SK-N-SH (cell line): ENCODE results near the gene GPATCH1. TPM values are rescaled to one million over a fixed set of nuclear protein-coding genes. Genes with fewer than 3 reads are reported as not detected.

ENCODE experiments used
- CTCF ChIA-PET: fragments of 300-600, 350-600 bp; formaldehyde crosslinking; extraction: SDS; loops from one replicate; lab custom pipeline; 2021; lab: Yijun Ruan, JAX
- POLR2A ChIA-PET: fragments of 350-600 bp; sonication (Branson Sonifier 250); formaldehyde crosslinking; extraction: SDS; loops from one replicate; lab custom pipeline; 2020; ENCODE audit warnings: antibody characterized with exemption, inconsistent platforms; lab: Yijun Ruan, JAX
- DNase-seq: peaks from one replicate; pipeline ENCODE4 v3.0.0; 2012
- H2AFZ ChIP-seq: fragments of 200-600 bp; sonication (generic); 2 replicates; pipeline ENCODE4 v1.8.1; 2016; ENCODE audit warnings: antibody characterized with exemption, mild to moderate bottlenecking, low read depth
- H3F3A ChIP-seq: fragments of 200-600 bp; sonication (generic); replicated peaks from 2 replicates; pipeline ENCODE3; 2016; ENCODE audit warnings: antibody characterized with exemption, mild to moderate bottlenecking; ENCODE audit not compliant: insufficient read depth
- H3K27ac ChIP-seq, 2 experiments: fragments of 200-500 bp in 1 of 2; fragments of 200-600 bp in 1 of 2; sonication (Bioruptor generic) in 1 of 2; sonication (generic), shearing (Covaris generic) in 1 of 2; 2 replicates each; pipeline versions ENCODE4 v1.5.1 to v1.6.1; 2014 to 2016; ENCODE audit warnings: low read depth in 2 of 2, inconsistent platforms in 1 of 2, low read length in 1 of 2, mild to moderate bottlenecking in 1 of 2, mixed read lengths in 1 of 2
- H3K27me3 ChIP-seq: fragments of 200-600 bp; sonication (generic), shearing (Covaris generic); 2 replicates; pipeline ENCODE4 v1.6.1; 2016; ENCODE audit warnings: mixed run types; ENCODE audit not compliant: insufficient read depth
- H3K36me3 ChIP-seq, 2 experiments: fragments of 200-500 bp in 1 of 2; fragments of 200-600 bp in 1 of 2; sonication (Bioruptor generic) in 1 of 2; sonication (generic) in 1 of 2; replicated peaks in 1 of 2; 2 replicates each; pipeline versions ENCODE3 to v1.5.1; 2014 to 2016; ENCODE audit warnings: low read length in 1 of 2, mild to moderate bottlenecking in 1 of 2; ENCODE audit not compliant: insufficient read depth in 2 of 2, control insufficient read depth in 1 of 2
- H3K4me1 ChIP-seq, 2 experiments: fragments of 200-500 bp in 1 of 2; fragments of 200-600 bp in 1 of 2; sonication (Bioruptor generic) in 1 of 2; sonication (generic), shearing (Covaris generic) in 1 of 2; 2 replicates each; pipeline versions ENCODE4 v1.5.1 to v1.6.1; 2014 to 2016; ENCODE audit warnings: low read depth in 1 of 2, low read length in 1 of 2, mixed run types in 1 of 2; ENCODE audit not compliant: insufficient read depth in 2 of 2, control insufficient read depth in 1 of 2
- H3K4me2 ChIP-seq: fragments of 200-600 bp; sonication (generic), shearing (Covaris generic); 2 replicates; pipeline ENCODE4 v1.6.1; 2017; ENCODE audit warnings: mixed run types
- H3K4me3 ChIP-seq, 2 experiments: fragments of 200-500 bp in 1 of 2; fragments of 200-600 bp in 1 of 2; sonication (Bioruptor generic) in 1 of 2; sonication (generic), shearing (Covaris generic) in 1 of 2; 2 replicates each; pipeline versions ENCODE4 v1.5.1 to v1.8.1; 2014 to 2016; ENCODE audit warnings: low read depth in 2 of 2, inconsistent platforms in 1 of 2, low read length in 1 of 2, mild to moderate bottlenecking in 1 of 2, mixed read lengths in 1 of 2, moderate library complexity in 1 of 2
- H3K79me2 ChIP-seq: fragments of 200-600 bp; sonication (generic); 2 replicates; pipeline ENCODE4 v1.8.1; 2017; ENCODE audit warnings: mild to moderate bottlenecking; ENCODE audit not compliant: insufficient read depth
- H3K9ac ChIP-seq: fragments of 200-600 bp; sonication (generic); 2 replicates; pipeline ENCODE4 v1.6.1; 2017; ENCODE audit warnings: mixed run types
- H3K9me2 ChIP-seq: fragments of 200-600 bp; sonication (generic); 2 replicates; pipeline ENCODE4 v1.6.1; 2017; ENCODE audit warnings: mixed run types
- H3K9me3 ChIP-seq: fragments of 200-600 bp; sonication (generic); 2 replicates; pipeline ENCODE4 v1.6.1; 2017; ENCODE audit warnings: mixed run types, mild to moderate bottlenecking, moderate library complexity
- H4K20me1 ChIP-seq: fragments of 200-600 bp; sonication (generic); 2 replicates; pipeline ENCODE4 v1.6.1; 2017; ENCODE audit warnings: mild to moderate bottlenecking, mixed run types; ENCODE audit not compliant: insufficient read depth
- EP300 ChIP-seq, 2 experiments: IDR thresholded peaks; 2 replicates each; pipeline versions ENCODE4 v1.4.0 to v1.6.1; 2012; ENCODE audit warnings: borderline replicate concordance in 1 of 2, low read depth in 1 of 2, low read length in 1 of 2
- FOXJ3 ChIP-seq: sonication (generic); formaldehyde crosslinking; IDR thresholded peaks from 2 replicates; pipeline ENCODE4 v1.5.1; 2020; ENCODE audit warnings: mild to moderate bottlenecking, missing genetic modification reagents
- FOXM1 ChIP-seq: IDR thresholded peaks from 2 replicates; pipeline ENCODE4 v1.4.0; 2012; ENCODE audit warnings: low read depth, mild to moderate bottlenecking
- GATA2 ChIP-seq: sonication (generic); formaldehyde crosslinking; IDR thresholded peaks from 2 replicates; pipeline ENCODE4 v1.5.0; 2020; ENCODE audit warnings: mild to moderate bottlenecking, missing genetic modification reagents
- JUND ChIP-seq: IDR thresholded peaks from 2 replicates; pipeline ENCODE4 v1.4.0; 2012
- MEF2A ChIP-seq: IDR thresholded peaks from 2 replicates; pipeline ENCODE4 v1.4.0; 2012; ENCODE audit warnings: low read depth, borderline replicate concordance
- NFIC ChIP-seq: IDR thresholded peaks from 2 replicates; pipeline ENCODE4 v1.4.0; 2012; ENCODE audit warnings: borderline replicate concordance
- POLR2AphosphoS5 ChIP-seq: IDR thresholded peaks from 2 replicates; pipeline ENCODE4 v1.6.1; 2012; ENCODE audit warnings: low read depth, low read length
- RXRA ChIP-seq: IDR thresholded peaks from 2 replicates; pipeline ENCODE4 v1.4.0; 2012; ENCODE audit warnings: low read depth, mild to moderate bottlenecking, borderline replicate concordance
- SIN3A ChIP-seq: IDR thresholded peaks from 2 replicates; pipeline ENCODE4 v1.6.1; 2012; ENCODE audit warnings: low read depth, mild to moderate bottlenecking, low read length, moderate library complexity, borderline replicate concordance
- SMC3 ChIP-seq: IDR thresholded peaks from 2 replicates; pipeline ENCODE4 v1.6.1; 2012; ENCODE audit warnings: low read depth, low read length, improper control_type of control experiment
- TAF1 ChIP-seq: IDR thresholded peaks from 2 replicates; pipeline ENCODE4 v1.6.1; 2012; ENCODE audit warnings: low read depth, mild to moderate bottlenecking, low read length, moderate library complexity, borderline replicate concordance
- YY1 ChIP-seq: IDR thresholded peaks from 2 replicates; pipeline ENCODE4 v1.4.0; 2012; ENCODE audit warnings: low read depth, mild to moderate bottlenecking
- WGBS: methylation state at CpG from one replicate; pipeline ENCODE4 v1.1.6; 2017; ENCODE audit warnings: low lambda C conversion rate; 5-methylcytosine and 5-hydroxymethylcytosine counted together
- polyA plus RNA-seq, 3 experiments: library from polyadenylated mRNA; depleted of rRNA; stranded (reverse); fragments of >200 nt; gene quantifications; 2 replicates each; pipeline ENCODE4 v1.2.3, GENCODE V29; 2012
- TF ChIP-seq, protein P1 (sequence below): IDR thresholded peaks from 2 replicates; pipeline ENCODE4 v1.6.1; 2012; ENCODE audit warnings: mild to moderate bottlenecking, low read depth, low read length, moderate library complexity
- TF ChIP-seq, protein P2 (sequence below): fragments of 150-350 bp; IDR thresholded peaks from 2 replicates; pipeline ENCODE4 v1.6.1; 2016; ENCODE audit warnings: mild to moderate bottlenecking, low read depth, low read length
- TF ChIP-seq, protein P3 (sequence below): IDR thresholded peaks from 2 replicates; pipeline ENCODE4 v1.4.0; 2012; ENCODE audit warnings: low read depth, borderline replicate concordance
- TF ChIP-seq, protein P4 (sequence below): IDR thresholded peaks from 2 replicates; pipeline ENCODE4; 2012
- TF ChIP-seq, protein P5 (sequence below): IDR thresholded peaks from 2 replicates; pipeline ENCODE4 v1.4.0; 2012; ENCODE audit warnings: low read depth, borderline replicate concordance
- TF ChIP-seq, protein P6 (sequence below): IDR thresholded peaks from 2 replicates; pipeline ENCODE4 v1.4.0; 2012; ENCODE audit warnings: low read depth

Gene GPATCH1
- polyA plus RNA-seq, 1 of the 3 experiments (the other 2 are of a cell fraction): 5.9 TPM

DNA sequence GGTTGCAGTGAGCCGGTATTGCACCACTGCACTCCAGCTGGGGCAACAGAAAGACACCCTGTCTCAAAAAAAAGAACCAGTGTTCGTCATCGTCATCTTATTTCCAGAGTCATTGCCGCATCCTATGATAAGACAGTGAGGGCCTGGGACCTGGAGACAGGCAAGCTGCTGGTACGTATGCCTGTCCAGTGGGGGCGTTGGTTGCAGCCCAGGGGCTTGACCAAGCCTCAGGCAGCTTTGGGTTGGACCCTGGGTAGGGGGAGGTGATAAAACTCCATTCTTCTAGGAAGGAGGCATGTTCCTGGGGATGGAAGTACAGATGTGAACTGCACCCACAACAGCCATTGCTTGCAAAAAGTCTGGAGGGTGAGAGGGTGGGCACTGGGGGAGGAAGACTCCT is 66.6 kb downstream of the GPATCH1 start:
- Histone ChIP-seq H3K4me2 (no peak overlapping the region), H3K4me3 (no peak overlapping the region), H3K9me2 (no peaks in the 10 kb centered on the region), H4K20me1 (no peaks in the 10 kb centered on the region), H3K36me3 (no peaks in the 10 kb centered on the region), H3K27me3 (no peaks in the 10 kb centered on the region), H3F3A (no peaks in the 10 kb centered on the region), H2AFZ (no peak overlapping the region), H3K9ac (no peak overlapping the region), H3K79me2 (no peaks in the 10 kb centered on the region), H3K4me1 (no peaks in the 10 kb centered on the region), H3K27ac (no peak overlapping the region), H3K9me3 (no peaks in the 10 kb centered on the region)
- DNase-seq: no peak
- no peak for TF ChIP-seq TAF1
- TF ChIP-seq, protein P1, sequence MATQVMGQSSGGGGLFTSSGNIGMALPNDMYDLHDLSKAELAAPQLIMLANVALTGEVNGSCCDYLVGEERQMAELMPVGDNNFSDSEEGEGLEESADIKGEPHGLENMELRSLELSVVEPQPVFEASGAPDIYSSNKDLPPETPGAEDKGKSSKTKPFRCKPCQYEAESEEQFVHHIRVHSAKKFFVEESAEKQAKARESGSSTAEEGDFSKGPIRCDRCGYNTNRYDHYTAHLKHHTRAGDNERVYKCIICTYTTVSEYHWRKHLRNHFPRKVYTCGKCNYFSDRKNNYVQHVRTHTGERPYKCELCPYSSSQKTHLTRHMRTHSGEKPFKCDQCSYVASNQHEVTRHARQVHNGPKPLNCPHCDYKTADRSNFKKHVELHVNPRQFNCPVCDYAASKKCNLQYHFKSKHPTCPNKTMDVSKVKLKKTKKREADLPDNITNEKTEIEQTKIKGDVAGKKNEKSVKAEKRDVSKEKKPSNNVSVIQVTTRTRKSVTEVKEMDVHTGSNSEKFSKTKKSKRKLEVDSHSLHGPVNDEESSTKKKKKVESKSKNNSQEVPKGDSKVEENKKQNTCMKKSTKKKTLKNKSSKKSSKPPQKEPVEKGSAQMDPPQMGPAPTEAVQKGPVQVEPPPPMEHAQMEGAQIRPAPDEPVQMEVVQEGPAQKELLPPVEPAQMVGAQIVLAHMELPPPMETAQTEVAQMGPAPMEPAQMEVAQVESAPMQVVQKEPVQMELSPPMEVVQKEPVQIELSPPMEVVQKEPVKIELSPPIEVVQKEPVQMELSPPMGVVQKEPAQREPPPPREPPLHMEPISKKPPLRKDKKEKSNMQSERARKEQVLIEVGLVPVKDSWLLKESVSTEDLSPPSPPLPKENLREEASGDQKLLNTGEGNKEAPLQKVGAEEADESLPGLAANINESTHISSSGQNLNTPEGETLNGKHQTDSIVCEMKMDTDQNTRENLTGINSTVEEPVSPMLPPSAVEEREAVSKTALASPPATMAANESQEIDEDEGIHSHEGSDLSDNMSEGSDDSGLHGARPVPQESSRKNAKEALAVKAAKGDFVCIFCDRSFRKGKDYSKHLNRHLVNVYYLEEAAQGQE: no peak
- TF ChIP-seq EP300 (IDR thresholded peaks at IDR 0.05; ENCODE audit: borderline replicate concordance in 1 of 2, low read depth in 1 of 2, low read length in 1 of 2): no peak
- TF ChIP-seq, protein P2, sequence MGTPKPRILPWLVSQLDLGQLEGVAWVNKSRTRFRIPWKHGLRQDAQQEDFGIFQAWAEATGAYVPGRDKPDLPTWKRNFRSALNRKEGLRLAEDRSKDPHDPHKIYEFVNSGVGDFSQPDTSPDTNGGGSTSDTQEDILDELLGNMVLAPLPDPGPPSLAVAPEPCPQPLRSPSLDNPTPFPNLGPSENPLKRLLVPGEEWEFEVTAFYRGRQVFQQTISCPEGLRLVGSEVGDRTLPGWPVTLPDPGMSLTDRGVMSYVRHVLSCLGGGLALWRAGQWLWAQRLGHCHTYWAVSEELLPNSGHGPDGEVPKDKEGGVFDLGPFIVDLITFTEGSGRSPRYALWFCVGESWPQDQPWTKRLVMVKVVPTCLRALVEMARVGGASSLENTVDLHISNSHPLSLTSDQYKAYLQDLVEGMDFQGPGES: no peak
- TF ChIP-seq, protein P3, sequence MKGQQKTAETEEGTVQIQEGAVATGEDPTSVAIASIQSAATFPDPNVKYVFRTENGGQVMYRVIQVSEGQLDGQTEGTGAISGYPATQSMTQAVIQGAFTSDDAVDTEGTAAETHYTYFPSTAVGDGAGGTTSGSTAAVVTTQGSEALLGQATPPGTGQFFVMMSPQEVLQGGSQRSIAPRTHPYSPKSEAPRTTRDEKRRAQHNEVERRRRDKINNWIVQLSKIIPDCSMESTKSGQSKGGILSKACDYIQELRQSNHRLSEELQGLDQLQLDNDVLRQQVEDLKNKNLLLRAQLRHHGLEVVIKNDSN: no peak
- no peak for TF ChIP-seq SMC3
- TF ChIP-seq, protein P4, sequence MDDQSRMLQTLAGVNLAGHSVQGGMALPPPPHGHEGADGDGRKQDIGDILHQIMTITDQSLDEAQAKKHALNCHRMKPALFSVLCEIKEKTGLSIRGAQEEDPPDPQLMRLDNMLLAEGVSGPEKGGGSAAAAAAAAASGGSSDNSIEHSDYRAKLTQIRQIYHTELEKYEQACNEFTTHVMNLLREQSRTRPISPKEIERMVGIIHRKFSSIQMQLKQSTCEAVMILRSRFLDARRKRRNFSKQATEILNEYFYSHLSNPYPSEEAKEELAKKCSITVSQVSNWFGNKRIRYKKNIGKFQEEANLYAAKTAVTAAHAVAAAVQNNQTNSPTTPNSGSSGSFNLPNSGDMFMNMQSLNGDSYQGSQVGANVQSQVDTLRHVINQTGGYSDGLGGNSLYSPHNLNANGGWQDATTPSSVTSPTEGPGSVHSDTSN: no peak
- no peak for TF ChIP-seq FOXM1
- TF ChIP-seq SIN3A: no peak
- no peak for TF ChIP-seq POLR2AphosphoS5
- TF ChIP-seq MEF2A: no peak
- no peak for TF ChIP-seq RXRA
- no peak for TF ChIP-seq NFIC
- no peak for TF ChIP-seq JUND
- no peak for TF ChIP-seq FOXJ3
- TF ChIP-seq, protein P5, sequence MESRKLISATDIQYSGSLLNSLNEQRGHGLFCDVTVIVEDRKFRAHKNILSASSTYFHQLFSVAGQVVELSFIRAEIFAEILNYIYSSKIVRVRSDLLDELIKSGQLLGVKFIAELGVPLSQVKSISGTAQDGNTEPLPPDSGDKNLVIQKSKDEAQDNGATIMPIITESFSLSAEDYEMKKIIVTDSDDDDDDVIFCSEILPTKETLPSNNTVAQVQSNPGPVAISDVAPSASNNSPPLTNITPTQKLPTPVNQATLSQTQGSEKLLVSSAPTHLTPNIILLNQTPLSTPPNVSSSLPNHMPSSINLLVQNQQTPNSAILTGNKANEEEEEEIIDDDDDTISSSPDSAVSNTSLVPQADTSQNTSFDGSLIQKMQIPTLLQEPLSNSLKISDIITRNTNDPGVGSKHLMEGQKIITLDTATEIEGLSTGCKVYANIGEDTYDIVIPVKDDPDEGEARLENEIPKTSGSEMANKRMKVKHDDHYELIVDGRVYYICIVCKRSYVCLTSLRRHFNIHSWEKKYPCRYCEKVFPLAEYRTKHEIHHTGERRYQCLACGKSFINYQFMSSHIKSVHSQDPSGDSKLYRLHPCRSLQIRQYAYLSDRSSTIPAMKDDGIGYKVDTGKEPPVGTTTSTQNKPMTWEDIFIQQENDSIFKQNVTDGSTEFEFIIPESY: no peak
- no peak for TF ChIP-seq YY1
- no peak for TF ChIP-seq GATA2 (CRISPR knock-in tag)
- TF ChIP-seq, protein P6, sequence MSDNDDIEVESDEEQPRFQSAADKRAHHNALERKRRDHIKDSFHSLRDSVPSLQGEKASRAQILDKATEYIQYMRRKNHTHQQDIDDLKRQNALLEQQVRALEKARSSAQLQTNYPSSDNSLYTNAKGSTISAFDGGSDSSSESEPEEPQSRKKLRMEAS: no peak
- WGBS: 89% methylated on average over 6 of the region's 6 CpGs
- POLR2A ChIA-PET: interaction anchor here (0.6 kb wide), 2 partner anchors 29 to 31 kb away, joined by 3 to 5 read pairs; no protein-coding TSS in a partner anchor
- CTCF ChIA-PET: interaction anchor here (0.6 to 2.4 kb wide), 4 partner anchors 29 to 88 kb away, joined by 3 to 10 read pairs (median 3); no protein-coding TSS in a partner anchor
